Upper lobe of right lung (tissue), 1 donor: ENCODE results near the gene PLTP. TPM values are rescaled to one million over a fixed set of nuclear protein-coding genes. Genes with fewer than 3 reads are reported as not detected.

Experiments
- ATAC-seq: fragments of 200-7000 bp; cut with Tn5 transposase; one replicate; pipeline ENCODE4 v1.9.1; 2020; ENCODE audit warnings: mild to moderate bottlenecking, moderate library complexity
- DNase-seq: peaks from one replicate; pipeline ENCODE4 v3.0.0-alpha.2; 2020
- H3K27ac ChIP-seq: fragments of 200-600 bp; one replicate; pipeline ENCODE4 v1.8.0; 2022
- H3K27me3 ChIP-seq: fragments of 200-600 bp; one replicate; pipeline ENCODE4 v1.8.0; 2022; ENCODE audit warnings: mild to moderate bottlenecking
- H3K36me3 ChIP-seq: fragments of 200-600 bp; one replicate; pipeline ENCODE4 v1.8.0; 2022
- H3K4me1 ChIP-seq: fragments of 200-600 bp; one replicate; pipeline ENCODE4 v1.8.0; 2022
- H3K4me3 ChIP-seq: fragments of 200-600 bp; one replicate; pipeline ENCODE4 v1.8.0; 2022; ENCODE audit warnings: mild to moderate bottlenecking
- H3K9me3 ChIP-seq: fragments of 200-600 bp; one replicate; pipeline ENCODE4 v1.8.0; 2022
- intact Hi-C: fragments of 100-400 bp; cut with DNase I; formaldehyde crosslinking; loops from one replicate; pipeline ENCODE4 v1.11.0; 2022
- total RNA-seq: library from RNA; stranded (reverse); fragmentation: NEBNext Ultra II Directional; extraction: Animal tissue kit (Norgen Biotek cat#: 25700); gene quantifications from one replicate; pipeline ENCODE4 v1.2.1, GENCODE V29; 2021
- TF ChIP-seq, protein P1 (sequence below): fragments of 200-600 bp; IDR thresholded peaks from one replicate; pipeline ENCODE4 v1.8.0; 2022; ENCODE audit warnings: antibody characterized with exemption
- donor health status: DM: no; HTN: yes; CAD: no; lungs with severe emphysema.

Gene PLTP
- total RNA-seq, 1 donor from 2014 or later = 65.9 TPM

DNA sequence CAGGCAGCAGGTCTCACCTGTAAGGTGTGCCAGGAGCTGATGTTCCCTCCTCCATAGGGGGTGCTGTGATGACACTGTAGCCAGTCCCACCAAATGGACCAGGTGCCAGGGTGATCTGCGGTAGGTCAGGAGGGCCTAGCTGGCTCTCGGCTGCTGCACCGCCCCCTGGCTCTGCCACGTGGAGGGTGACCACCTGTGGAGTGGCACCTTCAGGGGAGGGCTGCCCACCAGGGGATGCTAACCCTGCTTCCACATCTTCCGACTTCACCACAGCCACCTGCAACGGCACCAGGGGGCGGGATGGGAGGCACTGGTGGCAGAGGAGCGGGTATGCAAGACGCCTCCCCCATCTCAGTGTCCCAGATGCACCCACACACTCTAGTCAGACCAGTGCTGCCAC, 41.7 kb upstream of the PLTP start:
- no peaks in the 10 kb centered on the region for H3K9me3 ChIP-seq
- no peaks in the 10 kb centered on the region for H3K4me1 ChIP-seq
- DNase-seq (no peak), ATAC-seq (no peak)
- H3K36me3 ChIP-seq = peaks cover 89% of the 10 kb centered on the region
- H3K27ac ChIP-seq = no peak overlapping the region
- TF ChIP-seq, protein P1, sequence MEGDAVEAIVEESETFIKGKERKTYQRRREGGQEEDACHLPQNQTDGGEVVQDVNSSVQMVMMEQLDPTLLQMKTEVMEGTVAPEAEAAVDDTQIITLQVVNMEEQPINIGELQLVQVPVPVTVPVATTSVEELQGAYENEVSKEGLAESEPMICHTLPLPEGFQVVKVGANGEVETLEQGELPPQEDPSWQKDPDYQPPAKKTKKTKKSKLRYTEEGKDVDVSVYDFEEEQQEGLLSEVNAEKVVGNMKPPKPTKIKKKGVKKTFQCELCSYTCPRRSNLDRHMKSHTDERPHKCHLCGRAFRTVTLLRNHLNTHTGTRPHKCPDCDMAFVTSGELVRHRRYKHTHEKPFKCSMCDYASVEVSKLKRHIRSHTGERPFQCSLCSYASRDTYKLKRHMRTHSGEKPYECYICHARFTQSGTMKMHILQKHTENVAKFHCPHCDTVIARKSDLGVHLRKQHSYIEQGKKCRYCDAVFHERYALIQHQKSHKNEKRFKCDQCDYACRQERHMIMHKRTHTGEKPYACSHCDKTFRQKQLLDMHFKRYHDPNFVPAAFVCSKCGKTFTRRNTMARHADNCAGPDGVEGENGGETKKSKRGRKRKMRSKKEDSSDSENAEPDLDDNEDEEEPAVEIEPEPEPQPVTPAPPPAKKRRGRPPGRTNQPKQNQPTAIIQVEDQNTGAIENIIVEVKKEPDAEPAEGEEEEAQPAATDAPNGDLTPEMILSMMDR = no peak
- no peak overlapping the region for H3K4me3 ChIP-seq
- intact Hi-C loops = no loop called here
- H3K27me3 ChIP-seq = no peaks in the 10 kb centered on the region

DNA sequence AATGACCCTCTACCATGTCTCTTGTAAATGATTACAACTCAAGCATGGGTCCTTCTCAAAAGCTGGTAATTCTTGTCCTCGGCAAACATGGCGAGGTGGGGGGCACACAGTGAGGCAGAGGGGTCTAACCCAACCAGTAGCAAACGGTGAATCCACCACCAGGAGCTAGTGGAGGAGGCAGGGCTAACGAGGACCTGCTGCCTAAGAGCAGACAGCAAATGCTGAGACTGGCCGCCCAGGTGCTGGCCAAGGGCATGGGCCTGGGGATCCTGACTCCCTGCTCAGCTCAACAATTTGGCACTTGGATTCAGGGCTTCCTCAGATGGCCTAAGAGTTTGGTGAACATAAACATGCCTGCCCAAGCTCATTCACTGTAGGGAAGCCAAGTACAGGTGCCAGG, 40.9 kb upstream of the PLTP start:
- DNase-seq (no peak), ATAC-seq (no peak)
- TF ChIP-seq, protein P1 = no peak
- Histone ChIP-seq H3K4me1 (no peaks in the 10 kb centered on the region), H3K27me3 (no peaks in the 10 kb centered on the region), H3K36me3 (peaks cover 89% of the 10 kb centered on the region), H3K9me3 (no peaks in the 10 kb centered on the region), H3K27ac (no peak overlapping the region), H3K4me3 (no peak overlapping the region)
- intact Hi-C loops = no loop called here

DNA sequence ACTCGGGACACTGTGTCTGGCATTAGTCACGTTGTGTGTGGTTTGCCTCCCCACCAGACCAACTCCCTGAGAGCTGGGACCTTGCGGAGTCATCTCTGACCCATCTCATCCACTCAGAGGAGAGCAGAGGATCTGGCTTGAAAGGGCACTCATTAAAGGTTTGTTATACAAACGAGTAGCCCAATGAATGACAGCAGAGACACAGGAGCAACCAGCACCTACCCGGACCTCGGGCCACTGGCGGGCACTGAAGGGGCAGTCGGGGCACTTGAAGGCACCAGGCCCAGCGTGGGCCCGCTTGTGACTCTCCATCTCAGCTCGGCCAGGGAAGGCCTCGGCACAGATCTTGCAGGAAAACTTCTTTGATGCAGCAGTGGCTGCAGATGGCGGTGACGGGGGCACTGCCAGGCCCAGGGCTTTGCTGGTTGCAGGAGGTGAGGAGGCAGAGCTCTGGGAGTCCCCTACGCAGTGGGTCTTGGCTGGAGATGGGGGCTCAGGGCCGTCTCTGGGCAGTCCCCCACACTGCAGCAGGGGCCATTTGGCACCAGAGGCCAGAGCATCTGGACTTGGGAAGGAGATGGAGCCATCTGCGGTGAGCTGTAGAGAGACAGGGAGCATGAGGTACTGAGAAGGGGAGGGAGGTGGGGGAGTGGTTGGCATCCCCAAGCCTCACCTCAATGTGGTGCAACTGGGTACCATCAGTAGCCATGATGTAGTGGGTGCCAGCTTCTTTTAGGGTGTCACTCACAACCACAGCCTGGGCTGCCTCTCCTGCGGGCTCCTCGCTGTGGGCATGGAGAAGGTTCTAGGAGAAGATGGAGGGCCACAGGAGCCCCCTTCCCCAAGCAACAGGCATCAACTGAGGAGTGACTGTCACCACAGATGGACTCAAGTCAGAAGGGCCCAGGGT, 40.2 kb upstream of the PLTP start:
- ATAC-seq (no peak), DNase-seq (no peak)
- H3K27ac ChIP-seq = no peak overlapping the region

DNA sequence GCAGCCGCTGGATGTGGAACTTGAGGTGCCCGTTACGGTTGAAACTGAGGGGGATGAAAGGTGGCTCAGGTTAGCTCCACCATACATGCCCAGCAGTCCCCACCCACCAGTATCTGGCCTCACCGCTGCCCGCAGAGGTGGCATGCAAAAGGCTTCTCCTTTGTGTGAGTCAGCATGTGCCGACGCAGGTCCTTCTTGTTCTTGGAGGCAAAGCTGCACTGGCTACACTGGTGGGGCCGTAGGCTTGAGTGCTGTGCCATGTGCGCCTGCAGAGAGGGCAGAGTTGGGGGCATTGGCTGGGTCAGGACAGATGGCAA, 38.3 kb upstream of the PLTP start:
- Histone ChIP-seq H3K4me3 (no peak overlapping the region), H3K36me3 (peaks cover 92% of the 10 kb centered on the region), H3K27me3 (no peaks in the 10 kb centered on the region), H3K9me3 (no peaks in the 10 kb centered on the region), H3K4me1 (no peaks in the 10 kb centered on the region), H3K27ac (no peak overlapping the region)
- DNase-seq (no peak), ATAC-seq (no peak)
- TF ChIP-seq, protein P1 = no peak
- intact Hi-C loops = no loop called here

More for the DNA sequence above, 40.2 kb upstream of the PLTP start:
- H3K4me3 ChIP-seq = no peak overlapping the region
- no peaks in the 10 kb centered on the region for H3K4me1 ChIP-seq
- no peaks in the 10 kb centered on the region for H3K27me3 ChIP-seq
- no peaks in the 10 kb centered on the region for H3K9me3 ChIP-seq
- intact Hi-C loops = no loop called here
- TF ChIP-seq, protein P1 = no peak
- H3K36me3 ChIP-seq = peaks cover 89% of the 10 kb centered on the region

DNA sequence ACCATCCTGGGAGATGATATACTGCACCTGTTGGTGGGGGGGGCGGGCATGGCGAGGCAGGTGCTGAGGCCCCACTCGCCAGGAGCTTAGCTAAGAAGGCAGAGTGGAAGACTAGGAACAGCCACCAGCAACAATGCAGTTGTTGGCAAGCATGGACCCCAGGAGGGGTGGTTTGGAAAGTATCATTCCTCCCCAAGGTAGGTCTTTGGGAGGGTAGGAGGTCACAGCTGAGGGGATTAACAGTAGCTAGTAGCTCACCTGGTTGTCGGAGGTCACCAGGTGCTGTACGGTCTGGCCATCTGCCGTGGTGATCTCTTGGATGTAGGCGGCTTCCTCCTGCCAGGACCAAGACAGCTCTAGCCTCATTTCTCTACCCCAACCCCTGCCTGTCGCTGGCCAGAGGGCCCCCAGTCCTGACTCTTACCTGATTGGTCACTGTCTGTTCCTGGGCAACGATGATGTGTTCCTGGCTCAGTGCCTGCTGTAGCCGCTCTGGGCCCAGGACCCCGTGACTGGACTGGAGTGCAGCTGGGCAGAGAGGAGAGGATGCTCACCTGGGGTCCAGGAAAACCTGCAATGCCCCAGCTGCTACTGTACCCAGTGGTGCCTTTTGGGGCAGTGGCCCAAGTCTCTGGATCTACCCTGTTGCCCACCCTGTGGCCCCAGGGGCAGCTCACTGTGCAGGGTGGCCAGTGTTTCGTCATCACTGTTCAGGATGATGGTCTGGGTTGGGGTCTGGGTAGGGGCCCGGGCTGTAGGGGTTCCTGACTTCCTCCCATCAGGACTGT, 37.8 kb upstream of the PLTP start:
- DNase-seq = no peak
- TF ChIP-seq, protein P1 = no peak

More for the DNA sequence above, 37.8 kb upstream of the PLTP start:
- no peak overlapping the region for H3K4me3 ChIP-seq
- peaks cover 98% of the 10 kb centered on the region for H3K36me3 ChIP-seq
- H3K4me1 ChIP-seq = no peaks in the 10 kb centered on the region
- H3K27me3 ChIP-seq = no peaks in the 10 kb centered on the region
- intact Hi-C loops = no loop called here
- ATAC-seq = no peak
- H3K27ac ChIP-seq = no peak overlapping the region
- H3K9me3 ChIP-seq = no peaks in the 10 kb centered on the region
